ENCODE results near the gene TEX13C.
"Not testable (repeated sequence)": the region's sequence is repeated elsewhere in the genome, so short reads cannot be mapped to it uniquely, and the experiment has no call there.

Gene TEX13C

GRCh38 chrX:125293850-125294780 is 25.6 kb upstream of the TEX13C start:
- no peak for TF ChIP-seq CTCF (IDR thresholded peaks at IDR 0.05; ENCODE audit: low read length, missing control alignments)
- no peak overlapping the region for H3K4me3 ChIP-seq (replicated peaks; ENCODE audit: low read depth, low read length)
- DNase-seq (ENCODE audit: low read depth), result no peak

GRCh38 chrX:125295337-125295736 is 24.3 kb upstream of the TEX13C start:
- H3K4me3 ChIP-seq (replicated peaks; ENCODE audit: low read depth, low read length), result no peak overlapping the region
- DNase-seq (ENCODE audit: low read depth), result no peak
- TF ChIP-seq CTCF (IDR thresholded peaks at IDR 0.05; ENCODE audit: low read length, missing control alignments), result no peak

- no peak for DNase-seq (ENCODE audit: low read depth)
- TF ChIP-seq CTCF (IDR thresholded peaks at IDR 0.05; ENCODE audit: low read length, missing control alignments), result no peak
- no peak overlapping the region for H3K4me3 ChIP-seq (replicated peaks; ENCODE audit: low read depth, low read length)
Measured at GRCh38 chrX:125298871-125299270, 20.8 kb upstream of the TEX13C start.

- no peak overlapping the region for H3K4me3 ChIP-seq (replicated peaks; ENCODE audit: low read depth, low read length)
- no peak for DNase-seq (ENCODE audit: low read depth)
- no peak for TF ChIP-seq CTCF (IDR thresholded peaks at IDR 0.05; ENCODE audit: low read length, missing control alignments)
Measured at GRCh38 chrX:125306335-125306866, 13.3 kb upstream of the TEX13C start.

GRCh38 chrX:125308653-125309052 is 11.0 kb upstream of the TEX13C start:
- no peak overlapping the region for H3K4me3 ChIP-seq (replicated peaks; ENCODE audit: low read depth, low read length)
- no peak for DNase-seq (ENCODE audit: low read depth)
- no peak for TF ChIP-seq CTCF (IDR thresholded peaks at IDR 0.05; ENCODE audit: low read length, missing control alignments)

- not testable (repeated sequence) for H3K4me3 ChIP-seq (replicated peaks; ENCODE audit: low read depth, low read length); DNase-seq (ENCODE audit: low read depth)
Measured at GRCh38 chrX:125319166-125319565, 505 bp upstream of the TEX13C start.

GRCh38 chrX:125322431-125322830 is 2.8 kb downstream of the TEX13C start:
- no peak overlapping the region for H3K4me3 ChIP-seq (replicated peaks; ENCODE audit: low read depth, low read length)
- no peak for DNase-seq (ENCODE audit: low read depth)
- TF ChIP-seq CTCF (IDR thresholded peaks at IDR 0.05; ENCODE audit: low read length, missing control alignments), result no peak
